GM23248 (cell line): ENCODE results near the gene TMEM154. TPM values are rescaled to one million over a fixed set of nuclear protein-coding genes. Genes with fewer than 3 reads are reported as not detected.
A peak's percentile ranks its signal among the peaks of the same experiment; 100 is the strongest.

Source experiments
- DNase-seq: peaks from one replicate; pipeline ENCODE4 v3.0.0-alpha.2; 2015
- H2AFZ ChIP-seq: fragments of 200-600 bp; sonication (generic); 2 replicates; pipeline ENCODE4 v1.6.1; 2016; ENCODE audit warnings: antibody characterized with exemption
- H3F3A ChIP-seq: fragments of 200-600 bp; sonication (generic); 2 replicates; pipeline ENCODE4 v1.6.1; 2016; ENCODE audit warnings: mild to moderate bottlenecking, antibody characterized with exemption, mixed run types; ENCODE audit not compliant: insufficient read depth
- H3K27ac ChIP-seq: fragments of 200-600 bp; sonication (generic); 2 replicates; pipeline ENCODE4 v1.5.1; 2016; ENCODE audit warnings: mild to moderate bottlenecking
- H3K27me3 ChIP-seq: fragments of 200-600 bp; sonication (generic); replicated peaks from 2 replicates; pipeline ENCODE4 v1.6.1; 2016; ENCODE audit warnings: mild to moderate bottlenecking; ENCODE audit not compliant: insufficient read depth
- H3K36me3 ChIP-seq: fragments of 200-600 bp; sonication (generic); 2 replicates; pipeline ENCODE4 v1.6.1; 2016; ENCODE audit warnings: low read depth, mild to moderate bottlenecking
- H3K4me1 ChIP-seq: fragments of 200-600 bp; sonication (generic); 2 replicates; pipeline ENCODE4 v1.6.1; 2016; ENCODE audit warnings: mild to moderate bottlenecking; ENCODE audit not compliant: insufficient read depth
- H3K4me2 ChIP-seq: fragments of 200-600 bp; sonication (generic); one replicate; pipeline ENCODE4 v1.6.1; 2016; ENCODE audit warnings: mild to moderate bottlenecking; ENCODE audit not compliant: unreplicated experiment
- H3K4me3 ChIP-seq: fragments of 200-600 bp; sonication (generic); 2 replicates; pipeline ENCODE4 v1.5.1; 2016; ENCODE audit warnings: mild to moderate bottlenecking
- H3K79me2 ChIP-seq: fragments of 200-600 bp; sonication (generic); 2 replicates; pipeline ENCODE4 v1.6.1; 2016; ENCODE audit warnings: mild to moderate bottlenecking; ENCODE audit not compliant: insufficient read depth
- H3K9ac ChIP-seq: fragments of 200-600 bp; sonication (generic); 2 replicates; pipeline ENCODE4 v1.6.1; 2016; ENCODE audit warnings: mild to moderate bottlenecking
- H3K9me2 ChIP-seq: fragments of 200-600 bp; sonication (generic); 2 replicates; pipeline ENCODE4 v1.6.1; 2016; ENCODE audit warnings: mixed run types, mild to moderate bottlenecking, moderate library complexity; ENCODE audit not compliant: insufficient read depth
- H3K9me3 ChIP-seq: fragments of 200-600 bp; sonication (generic); one replicate; pipeline ENCODE4 v1.6.1; 2017; ENCODE audit warnings: low read depth
- H4K20me1 ChIP-seq: fragments of 200-600 bp; sonication (generic); 2 replicates; pipeline ENCODE4 v1.6.0; 2016; ENCODE audit not compliant: insufficient read depth
- EZH2 ChIP-seq: fragments of 200-600 bp; sonication (generic); IDR thresholded peaks from 2 replicates; pipeline ENCODE4 v1.6.1; 2018; ENCODE audit warnings: antibody characterized with exemption, mild to moderate bottlenecking; ENCODE audit not compliant: insufficient read depth, poor library complexity, severe bottlenecking
- EZH2phosphoT487 ChIP-seq: fragments of 200-600 bp; sonication (generic); IDR thresholded peaks from 2 replicates; pipeline ENCODE4 v1.6.1; 2018; ENCODE audit warnings: antibody characterized with exemption, moderate library complexity, mild to moderate bottlenecking, low read depth; ENCODE audit not compliant: insufficient read depth
- WGBS, 2 experiments: methylation state at CpG; one replicate each; pipeline ENCODE4 v1.1.6; 2015 to 2017; ENCODE audit warnings: low lambda C conversion rate in 2 of 2, low coverage in 1 of 2; ENCODE audit errors: missing lambda C conversion rate in 2 of 2; 5-methylcytosine and 5-hydroxymethylcytosine counted together
- in situ Hi-C: fragments of 300-500 bp; cut with MboI; formaldehyde crosslinking; loops from 2 replicates; pipeline ENCODE4 v1.15.0; 2020
- polyA plus RNA-seq: library from polyadenylated mRNA; unstranded; fragments of >200 nt; fragmentation: Nextera tagmentation; extraction: Ambion mirVana; gene quantifications from 2 replicates; pipeline ENCODE4 v1.2.1, GENCODE V29; 2016
- total RNA-seq: library from RNA; depleted of rRNA; stranded (reverse); fragments of >200 nt; shearing (Covaris generic); gene quantifications from 2 replicates; pipeline ENCODE4 v1.2.3, GENCODE V29; 2014

The TMEM154 gene
- total and polyA plus RNA-seq, 2 experiments from 2014 or later: 11.9 to 17.3 TPM

DNA sequence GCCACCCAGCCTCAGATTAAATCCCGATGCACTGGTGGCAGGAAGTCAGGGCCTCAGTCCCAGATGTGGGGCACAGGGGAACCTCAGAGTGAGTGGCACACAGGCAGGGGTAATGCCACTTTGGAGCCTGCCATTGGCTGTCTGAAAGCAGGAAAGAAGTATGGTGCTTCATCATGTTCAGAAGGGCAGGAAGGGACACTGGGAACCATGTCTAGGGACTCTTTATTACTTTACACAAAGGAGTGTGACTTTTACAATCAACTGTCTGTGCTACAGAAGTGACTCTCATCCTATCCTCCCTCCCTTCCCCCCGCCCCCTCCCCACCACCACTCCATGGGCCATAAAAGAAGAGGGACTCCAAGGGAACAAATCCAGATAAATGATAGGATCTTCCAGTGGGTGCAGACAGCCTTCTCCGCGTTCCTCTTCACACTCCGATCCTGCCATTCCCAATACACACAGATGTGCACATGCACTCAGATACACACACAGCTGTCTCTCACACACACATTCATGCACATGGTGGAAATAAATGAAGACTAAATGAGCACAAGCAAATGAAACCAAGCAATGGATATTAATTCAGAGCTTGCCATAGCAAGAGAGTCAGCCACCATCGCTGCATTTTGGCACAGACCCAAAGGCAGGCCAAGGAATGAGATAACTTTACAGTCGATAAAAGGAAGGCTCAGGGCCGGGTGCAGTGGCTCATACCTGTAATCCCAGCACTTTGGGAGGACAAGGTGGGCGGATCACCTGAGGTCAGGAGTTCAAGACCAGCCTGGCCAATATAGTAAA, 2.5 kb upstream of the TMEM154 start:
- H3K36me3 ChIP-seq: no peaks in the 10 kb centered on the region
- no peak overlapping the region for H3K4me3 ChIP-seq
- 0 out of 2 replicates have a peak, but pooled peaks cover 5% of the 10 kb centered on the region for H3K27me3 ChIP-seq
- no peak overlapping the region for H2AFZ ChIP-seq
- peaks cover 23% of the 10 kb centered on the region for H3K4me1 ChIP-seq
- no peak overlapping the region for H3K9ac ChIP-seq
- DNase-seq: no peak
- in situ Hi-C loops: no loop called here
- H3K4me2 ChIP-seq: no peak overlapping the region
- H3K9me2 ChIP-seq: no peaks in the 10 kb centered on the region
- H3K9me3 ChIP-seq: no peaks in the 10 kb centered on the region
- TF ChIP-seq EZH2 (no peak), EZH2phosphoT487 (no peak)
- WGBS, 2 experiments: 80 to 82% methylated on average over 8 to 9 of the region's 9 CpGs
- no peaks in the 10 kb centered on the region for H4K20me1 ChIP-seq
- no peaks in the 10 kb centered on the region for H3K79me2 ChIP-seq
- H3K27ac ChIP-seq: no peak overlapping the region
- H3F3A ChIP-seq: peaks cover 29% of the 10 kb centered on the region

- H3K4me1 ChIP-seq: peaks cover 23% of the 10 kb centered on the region
- H2AFZ ChIP-seq: peak overlapping the region; percentile 90; the same call in 1 of the 2 replicates
- H3K27ac ChIP-seq: peak overlapping the region; percentile 49
- H3K36me3 ChIP-seq: no peaks in the 10 kb centered on the region
- H3K4me2 ChIP-seq: peak overlapping the region; percentile 75
- no peaks in the 10 kb centered on the region for H3K9me2 ChIP-seq
- no peak for TF ChIP-seq EZH2phosphoT487
- TF ChIP-seq EZH2: no peak
- peaks cover 29% of the 10 kb centered on the region for H3F3A ChIP-seq
- H4K20me1 ChIP-seq: no peaks in the 10 kb centered on the region
- in situ Hi-C loops: no loop called here
- H3K79me2 ChIP-seq: no peaks in the 10 kb centered on the region
- H3K9me3 ChIP-seq: no peaks in the 10 kb centered on the region
- peak; percentile 83 for DNase-seq
- WGBS, 2 experiments: 25 to 35% methylated on average over 8 of the region's 8 CpGs
- no peak overlapping the region for H3K9ac ChIP-seq
- 0 out of 2 replicates have a peak, but pooled peaks cover 5% of the 10 kb centered on the region for H3K27me3 ChIP-seq
- no peak overlapping the region for H3K4me3 ChIP-seq
Observed at GRCh38 chr4:152680988-152681603, 1.3 kb upstream of the TMEM154 start.

GRCh38 chr4:152678841-152679240, 956 bp downstream of the TMEM154 start:
- H3K9me2 ChIP-seq: no peaks in the 10 kb centered on the region
- no peaks in the 10 kb centered on the region for H4K20me1 ChIP-seq
- no peak overlapping the region for H3K27ac ChIP-seq
- H3K9me3 ChIP-seq: no peaks in the 10 kb centered on the region
- peak overlapping the region; percentile 80 for H3K9ac ChIP-seq
- peaks cover 23% of the 10 kb centered on the region for H3K4me1 ChIP-seq
- H3K4me3 ChIP-seq: peak overlapping the region; percentile 79
- WGBS, 2 experiments: 57 to 58% methylated on average over 1 of the region's 1 CpG
- DNase-seq: peak; percentile 15
- peak overlapping the region; percentile 90 for H2AFZ ChIP-seq
- no peaks in the 10 kb centered on the region for H3K27me3 ChIP-seq
- no peaks in the 10 kb centered on the region for H3K79me2 ChIP-seq
- peak overlapping the region; percentile 75 for H3K4me2 ChIP-seq
- TF ChIP-seq EZH2 (no peak), EZH2phosphoT487 (no peak)
- H3K36me3 ChIP-seq: no peaks in the 10 kb centered on the region
- in situ Hi-C loops: no loop called here
- H3F3A ChIP-seq: peaks cover 29% of the 10 kb centered on the region

- H3K36me3 ChIP-seq: no peaks in the 10 kb centered on the region
- DNase-seq: peak; percentile 28
Observed at GRCh38 chr4:152677117-152677516, 2.7 kb downstream of the TMEM154 start.

More at GRCh38 chr4:152677117-152677516, 2.7 kb downstream of the TMEM154 start:
- Histone ChIP-seq H3K4me1 (peaks cover 23% of the 10 kb centered on the region), H3K27ac (no peak overlapping the region), H4K20me1 (no peaks in the 10 kb centered on the region), H3K79me2 (no peaks in the 10 kb centered on the region), H3K4me3 (no peak overlapping the region), H3F3A (peaks cover 29% of the 10 kb centered on the region), H3K9me3 (no peaks in the 10 kb centered on the region), H3K9me2 (no peaks in the 10 kb centered on the region), H3K27me3 (no peaks in the 10 kb centered on the region), H3K9ac (no peak overlapping the region), H3K4me2 (no peak overlapping the region), H2AFZ (no peak overlapping the region)
- 51 to 54% methylated on average over 2 of the region's 2 CpGs for WGBS, 2 experiments
- in situ Hi-C loops: no loop called here
- no peak for TF ChIP-seq EZH2phosphoT487
- TF ChIP-seq EZH2: no peak
